ENCODE measurements around the gene MTO1.

Gene MTO1
- total RNA-seq = 6.3 to 36.0 (median 22.3) reads per million in 17 experiments

DNA sequence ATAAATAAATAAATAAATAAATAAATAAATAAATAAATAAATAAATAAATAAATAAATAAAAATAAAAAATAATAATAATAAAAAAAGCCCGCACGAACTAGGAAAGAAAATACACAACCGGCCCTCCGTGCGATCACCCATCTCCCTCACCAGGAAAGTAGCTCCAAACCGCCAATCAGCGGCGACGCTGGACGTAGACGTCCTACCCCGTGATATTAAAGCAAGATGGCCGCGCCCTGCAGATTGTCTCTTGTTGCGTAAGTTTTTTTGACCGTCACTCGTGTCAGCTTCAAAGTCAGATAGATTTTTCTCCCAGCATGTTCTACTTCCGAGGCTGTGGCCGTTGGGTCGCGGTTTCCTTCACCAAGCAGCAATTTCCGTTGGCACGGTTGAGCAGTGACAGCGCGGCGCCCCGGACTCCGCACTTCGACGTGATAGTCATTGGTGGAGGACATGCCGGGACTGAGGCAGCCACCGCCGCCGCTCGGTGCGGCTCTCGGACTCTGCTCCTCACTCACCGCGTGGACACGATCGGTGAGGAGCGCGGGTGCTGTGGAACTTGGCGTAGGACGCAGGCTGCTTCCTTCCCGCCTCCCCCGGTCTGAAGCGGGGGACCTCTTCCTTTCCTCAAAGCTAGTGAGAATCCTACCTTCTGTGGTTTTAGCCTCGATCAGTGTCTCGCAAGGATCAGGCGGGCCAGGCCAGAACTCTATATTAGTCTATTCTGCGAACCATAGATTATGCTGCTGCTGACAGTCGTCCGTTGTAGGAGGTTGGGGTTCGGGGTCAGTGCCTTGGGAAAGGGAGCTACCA lies at the start of gene MTO1:
MTO1 (plus strand) TSS at position 201 of the 814 bp plus-strand sequence; CDS start at position 319, 118 bp downstream.
- peak; percentile 92 to 97 (median 95) for DNase-seq

DNA sequence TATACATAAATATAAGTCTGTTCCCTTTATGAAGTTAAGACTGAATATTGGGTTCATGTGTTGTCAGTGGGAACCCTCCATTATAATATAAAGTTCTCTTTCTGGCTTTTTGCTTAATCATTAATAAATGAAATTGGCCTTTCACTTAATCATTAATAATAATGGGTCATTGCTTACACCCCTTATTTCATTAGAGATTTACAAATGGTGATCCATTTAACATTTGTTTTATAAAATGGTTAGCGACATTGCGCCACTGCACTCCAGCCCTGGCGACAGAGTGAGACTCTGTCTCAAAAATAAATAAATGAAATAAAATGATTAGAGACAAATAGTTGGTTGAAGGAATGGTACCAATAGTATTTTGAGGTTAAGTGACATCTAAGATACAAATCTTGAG lies 48.4 kb upstream of the MTO1 start:
- DNase-seq = no peak

- DNase-seq = no peak
These were observed 43.3 kb upstream of the MTO1 start for GRCh38 chr6:73418081-73418741.

- DNase-seq = no peak
These were observed 40.0 kb upstream of the MTO1 start for GRCh38 chr6:73421534-73421933.

- DNase-seq = no peak
These were observed 26.3 kb upstream of the MTO1 start for GRCh38 chr6:73435236-73435635.

DNA sequence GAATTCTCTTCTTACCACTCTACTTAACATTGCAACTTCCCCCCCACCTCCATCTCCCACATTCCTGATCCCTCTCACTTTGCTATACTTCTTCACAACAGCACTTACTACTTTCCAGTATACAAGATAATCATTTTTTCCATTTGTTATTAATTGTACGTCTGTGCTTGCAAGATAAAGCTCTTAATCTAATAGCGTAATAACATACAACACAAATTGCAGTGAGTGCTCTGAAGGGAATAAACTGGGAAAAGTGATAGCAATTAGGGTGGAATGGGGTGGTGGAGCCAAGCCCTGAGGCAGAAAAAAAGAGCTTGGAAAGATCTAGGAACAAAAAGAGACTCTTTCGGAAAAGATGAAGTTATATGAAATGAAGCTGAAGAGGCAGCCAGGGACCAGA lies 18.0 kb upstream of the MTO1 start:
- DNase-seq = no peak

DNA sequence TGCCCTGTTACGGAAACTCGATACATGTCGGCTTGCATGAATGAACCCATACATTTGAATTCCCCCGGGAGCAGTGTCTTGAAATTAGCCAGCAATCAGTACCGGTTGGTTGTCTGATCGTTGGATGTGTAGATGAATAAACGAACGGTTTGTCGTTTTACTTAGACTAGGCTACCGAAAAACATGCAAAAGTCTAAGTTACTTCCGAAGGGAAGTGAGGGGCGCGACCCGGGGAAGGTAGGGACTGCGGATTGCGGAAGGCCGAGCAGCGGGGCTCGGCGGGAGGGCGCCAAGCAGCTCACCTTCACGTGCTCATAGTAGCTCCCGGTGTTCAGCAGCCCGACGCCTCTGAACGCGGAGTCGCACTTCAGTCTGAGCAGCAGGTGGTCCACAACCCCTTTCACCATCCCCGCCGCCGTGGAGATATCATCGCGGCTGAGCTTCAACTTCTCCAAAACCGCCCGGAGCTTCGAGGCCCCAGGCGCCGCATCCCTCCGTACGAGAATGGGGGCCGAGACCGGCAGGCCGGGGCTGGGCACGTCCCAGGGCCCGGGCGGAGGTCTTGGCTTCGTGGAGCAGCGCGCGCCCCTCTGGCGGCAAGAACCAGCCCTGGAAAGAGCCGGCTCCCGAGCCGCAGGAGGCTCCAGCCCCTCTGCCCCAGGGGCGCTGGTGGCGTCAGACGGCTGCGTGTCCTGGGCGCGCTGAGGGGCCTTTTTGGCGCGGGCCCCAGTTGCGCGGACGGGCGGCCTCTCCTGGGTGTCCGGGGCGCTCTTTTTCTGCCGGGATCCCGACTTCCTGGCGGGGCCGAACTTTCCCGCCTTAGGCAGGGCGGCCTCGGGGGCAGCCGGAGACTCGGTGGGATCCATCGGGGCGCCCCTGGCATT lies 10.1 kb upstream of the MTO1 start:
- peak; percentile 42 to 73 (median 55) for DNase-seq

DNA sequence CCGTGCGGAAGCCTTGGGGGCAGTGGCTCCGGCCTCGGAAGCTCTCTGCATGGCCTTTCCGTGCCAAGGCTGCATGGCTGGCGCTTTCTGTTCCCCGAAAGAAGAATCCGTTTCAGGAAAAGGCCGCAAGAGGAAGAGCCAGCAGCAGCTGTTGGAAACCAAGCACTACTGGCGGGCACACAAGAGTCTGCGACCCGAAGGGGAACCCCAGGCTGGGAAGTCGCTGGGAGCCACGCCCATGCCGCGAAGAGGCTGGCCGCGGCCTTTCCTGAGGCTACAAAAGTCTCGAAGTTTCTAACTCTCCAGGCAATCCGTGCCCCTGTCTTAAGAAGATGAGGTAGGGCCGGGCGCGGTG lies 9.5 kb upstream of the MTO1 start, which contains the start of gene CGAS:
CGAS (minus strand) TSS at position 191 of the 355 bp plus-strand sequence; CDS start at position 75, 116 bp downstream.
- peak; percentile 92 to 96 (median 95) for DNase-seq

- DNase-seq = peak; percentile 33 to 85 (median 60)
These were observed 5.5 kb upstream of the MTO1 start for GRCh38 chr6:73455865-73456629.

GRCh38 chr6:73459474-73459873 lies 2.1 kb upstream of the MTO1 start:
- peak in 1 of 4 experiments; percentile 9 for DNase-seq

- DNase-seq = peak in 1 of 4 experiments; percentile 8
These were observed 1.5 kb upstream of the MTO1 start for GRCh38 chr6:73460056-73460455.

GRCh38 chr6:73471686-73472290 lies 10.3 kb downstream of the MTO1 start:
- peak in 2 of 4 experiments; percentile 18 to 47 for DNase-seq

DNA sequence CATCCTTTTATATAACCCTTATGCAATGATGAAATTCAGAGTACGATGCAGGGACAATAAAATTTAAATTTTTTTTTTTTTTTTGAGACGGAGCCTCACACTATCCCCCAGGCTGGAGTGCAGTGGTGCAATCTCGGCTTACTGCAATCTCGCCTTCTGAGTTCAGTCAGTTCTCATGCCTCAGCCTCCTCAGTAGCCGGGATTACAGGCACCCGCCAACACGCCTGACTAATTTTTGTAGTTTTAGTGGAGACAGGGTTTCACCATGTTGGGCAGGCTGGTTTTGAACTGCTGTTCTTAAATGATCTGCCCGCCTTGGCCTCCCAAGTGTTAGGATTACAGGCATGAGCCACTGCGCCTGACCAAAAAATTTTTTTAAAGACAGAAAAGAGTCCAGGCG lies 15.2 kb downstream of the MTO1 start:
- no peak for DNase-seq

DNA sequence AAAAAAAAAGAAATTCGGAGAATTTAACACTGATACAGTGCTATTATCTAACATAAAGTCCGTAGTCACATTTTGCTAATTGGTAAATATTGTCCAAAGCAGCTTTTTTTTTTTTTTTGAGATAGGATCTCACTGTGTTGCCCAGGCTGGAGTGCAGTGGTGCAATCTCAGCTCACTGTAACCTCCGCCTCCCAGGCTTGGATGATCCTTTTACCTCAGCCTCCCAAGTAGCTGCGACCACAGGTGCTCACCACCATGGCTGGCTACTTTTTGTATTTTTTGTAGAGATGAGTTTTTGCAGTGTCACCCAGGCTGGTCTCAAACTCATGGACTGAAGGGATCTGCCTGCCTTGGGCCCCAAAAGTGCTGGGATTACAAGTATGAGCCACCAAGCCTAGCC lies 15.9 kb downstream of the MTO1 start:
- DNase-seq = no peak

- no peak for DNase-seq
These were observed 20.4 kb downstream of the MTO1 start for GRCh38 chr6:73481969-73482368.

- DNase-seq = no peak
These were observed 22.9 kb downstream of the MTO1 start for GRCh38 chr6:73484438-73484837.

- no peak for DNase-seq
These were observed 25.9 kb downstream of the MTO1 start for GRCh38 chr6:73487473-73487872.

DNA sequence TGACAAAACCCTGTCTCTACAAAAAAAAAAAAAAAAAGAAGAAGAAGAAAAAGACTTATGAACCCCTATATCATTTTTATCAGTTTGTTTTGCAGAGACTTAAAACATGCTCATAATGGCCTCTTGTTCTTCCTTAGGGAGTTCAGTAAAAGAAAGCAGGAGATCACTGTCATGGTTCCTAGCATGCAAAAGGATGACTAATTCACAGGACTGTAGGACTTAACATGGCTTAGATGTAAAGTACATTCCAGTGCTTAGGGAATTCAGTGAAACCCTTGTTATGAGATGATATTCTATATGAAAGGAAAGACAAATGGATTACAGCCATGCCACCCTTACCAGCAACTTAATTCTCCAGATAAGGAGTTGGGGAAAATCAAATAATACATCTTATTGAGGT lies 29.8 kb downstream of the MTO1 start:
- DNase-seq = no peak

DNA sequence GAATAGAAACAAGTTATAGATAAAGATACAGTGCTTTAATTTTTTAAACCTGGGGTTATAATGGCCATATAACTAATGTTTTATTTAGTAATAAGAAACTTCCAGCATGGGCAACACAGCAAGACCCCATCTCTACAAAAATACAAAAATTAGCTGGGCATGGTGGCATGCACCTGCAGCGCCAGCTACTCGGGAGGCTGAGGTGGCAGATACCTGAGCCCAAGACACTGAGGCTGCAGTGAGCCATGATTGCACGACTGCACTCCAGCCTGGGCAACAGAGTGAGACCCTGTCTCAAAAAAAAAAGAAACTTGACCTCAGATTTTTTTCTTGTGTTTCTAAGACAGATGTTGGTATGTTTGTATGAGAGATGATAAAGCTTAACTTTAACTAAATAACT lies 36.4 kb downstream of the MTO1 start:
- no peak for DNase-seq

DNA sequence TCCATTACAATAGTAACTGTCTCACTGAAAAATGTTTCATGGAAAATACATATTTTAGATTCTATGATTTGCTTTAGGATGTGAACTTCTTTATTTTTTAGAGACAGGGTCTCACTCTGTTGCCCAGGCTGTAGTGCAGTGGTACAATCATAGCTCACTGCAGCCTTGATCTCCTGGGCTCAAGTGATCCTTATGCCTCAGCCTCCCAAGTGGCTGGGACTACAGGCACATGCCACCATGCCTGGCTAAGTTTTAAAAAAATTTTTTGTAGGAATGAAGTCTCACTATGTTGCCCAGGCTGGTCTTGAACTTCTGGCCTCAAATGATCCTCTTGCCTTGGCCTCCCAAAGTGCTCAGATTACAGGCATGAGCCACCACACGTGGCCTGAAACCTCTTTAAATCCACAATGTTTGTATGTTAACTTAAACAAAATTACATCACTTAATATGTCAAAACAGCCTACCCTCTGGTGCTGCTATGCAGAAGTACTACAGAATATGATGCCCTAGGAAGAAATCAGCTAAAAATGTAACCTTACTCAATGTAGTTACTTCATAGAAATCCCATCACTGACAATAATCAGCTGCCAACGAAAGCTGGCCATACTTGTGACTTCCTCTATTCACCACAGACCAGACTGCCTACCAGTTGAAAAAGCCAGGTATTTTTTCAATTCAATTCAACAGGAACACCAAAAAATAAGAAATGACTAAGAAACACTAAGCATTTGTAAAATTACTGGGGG lies 41.7 kb downstream of the MTO1 start:
- peak; percentile 58 to 90 (median 69) for DNase-seq

- DNase-seq = no peak
These were observed 42.6 kb downstream of the MTO1 start for GRCh38 chr6:73504160-73504559.

All from suppressor macrophage (primary cell).